ENCODE data around the gene ZBED4.

DNA sequence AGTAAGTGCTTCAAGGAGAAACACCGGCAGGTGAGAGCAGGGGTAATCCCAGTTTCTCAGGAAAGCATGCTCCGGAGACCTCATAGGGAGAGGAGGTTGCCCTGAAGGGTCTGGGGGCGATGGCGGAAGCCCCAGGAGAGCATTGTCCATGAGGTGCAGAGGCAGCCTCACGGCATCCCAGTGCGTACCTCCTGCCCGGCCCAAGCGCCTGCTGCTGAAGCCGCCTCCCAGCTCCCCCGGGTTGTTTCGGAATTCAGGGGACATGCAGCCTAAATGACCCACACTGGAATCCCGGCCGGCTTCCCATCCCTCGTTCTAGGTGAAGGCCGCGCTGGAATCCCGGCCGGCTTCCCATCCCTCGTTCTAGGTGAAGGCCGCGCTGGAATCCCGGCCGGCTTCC, 2.7 kb downstream of the ZBED4 start:
- TF ChIP-seq, protein P1, sequence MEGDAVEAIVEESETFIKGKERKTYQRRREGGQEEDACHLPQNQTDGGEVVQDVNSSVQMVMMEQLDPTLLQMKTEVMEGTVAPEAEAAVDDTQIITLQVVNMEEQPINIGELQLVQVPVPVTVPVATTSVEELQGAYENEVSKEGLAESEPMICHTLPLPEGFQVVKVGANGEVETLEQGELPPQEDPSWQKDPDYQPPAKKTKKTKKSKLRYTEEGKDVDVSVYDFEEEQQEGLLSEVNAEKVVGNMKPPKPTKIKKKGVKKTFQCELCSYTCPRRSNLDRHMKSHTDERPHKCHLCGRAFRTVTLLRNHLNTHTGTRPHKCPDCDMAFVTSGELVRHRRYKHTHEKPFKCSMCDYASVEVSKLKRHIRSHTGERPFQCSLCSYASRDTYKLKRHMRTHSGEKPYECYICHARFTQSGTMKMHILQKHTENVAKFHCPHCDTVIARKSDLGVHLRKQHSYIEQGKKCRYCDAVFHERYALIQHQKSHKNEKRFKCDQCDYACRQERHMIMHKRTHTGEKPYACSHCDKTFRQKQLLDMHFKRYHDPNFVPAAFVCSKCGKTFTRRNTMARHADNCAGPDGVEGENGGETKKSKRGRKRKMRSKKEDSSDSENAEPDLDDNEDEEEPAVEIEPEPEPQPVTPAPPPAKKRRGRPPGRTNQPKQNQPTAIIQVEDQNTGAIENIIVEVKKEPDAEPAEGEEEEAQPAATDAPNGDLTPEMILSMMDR (conservative IDR thresholded peaks at IDR 0.05 in 1 of 2, IDR thresholded peaks at IDR 0.05 in 1 of 2; ENCODE audit: low read depth in 1 of 2, low read length in 2 of 2), result no peak
- no peak for TF ChIP-seq EZH2 (IDR thresholded peaks at IDR 0.05; ENCODE audit: low read length, missing control alignments)

Data from fibroblast of lung (primary cell).